Transverse colon (tissue), 4 donors: ENCODE results near the gene ABCC10. TPM values are rescaled to one million over a fixed set of nuclear protein-coding genes. Genes with fewer than 3 reads are reported as not detected.

ENCODE experiments used
- DNase-seq: peaks from one replicate; pipeline ENCODE4 v3.0.0-alpha.2; 2019
- H3K27ac ChIP-seq, 4 donors: fragments of 200-600 bp; sonication (generic); 2 replicates each; pipeline ENCODE4 v1.5.1; 2016 to 2018; ENCODE audit warnings: inconsistent platforms in 4 of 4
- H3K27me3 ChIP-seq: fragments of 200-600 bp; sonication (generic); 2 replicates; pipeline ENCODE4 v1.5.1; 2017; ENCODE audit warnings: inconsistent platforms
- H3K36me3 ChIP-seq, 4 donors: fragments of 200-600 bp; sonication (generic); 2 replicates each; pipeline ENCODE4 v1.5.1; 2017 to 2019; ENCODE audit warnings: inconsistent platforms in 4 of 4
- H3K4me1 ChIP-seq, 4 donors: fragments of 200-600 bp; sonication (generic); 2 replicates each; pipeline ENCODE4 v1.5.1; 2017 to 2020; ENCODE audit warnings: inconsistent platforms in 4 of 4
- H3K4me3 ChIP-seq, 4 donors: fragments of 200-600 bp; sonication (generic); 1 replicate in 1 of 4; 2 replicates in 3 of 4; pipeline versions ENCODE4 v1.5.1 to v1.6.1; 2017 to 2019; ENCODE audit warnings: inconsistent platforms in 4 of 4
- H3K9me3 ChIP-seq, 2 donors: fragments of 200-600 bp; sonication (generic); 2 replicates each; pipeline ENCODE4 v1.5.1; 2017 to 2019; ENCODE audit warnings: inconsistent platforms in 2 of 2
- CTCF ChIP-seq, 5 experiments: fragments of 200-600 bp in 3 of 5; fragments of 450-650 bp in 2 of 5; sonication (generic) in 3 of 5; IDR thresholded peaks; 1 replicate in 2 of 5; 2 replicates in 3 of 5; pipeline ENCODE4 v1.5.1; 2016 to 2017; ENCODE audit warnings: antibody characterized with exemption in 5 of 5, inconsistent platforms in 3 of 5, mild to moderate bottlenecking in 2 of 5, moderate library complexity in 1 of 5
- EP300 ChIP-seq: sonication (generic); formaldehyde crosslinking; IDR thresholded peaks from one replicate; pipeline ENCODE4 v1.6.1; 2017; ENCODE audit warnings: antibody characterized with exemption, low read depth
- POLR2A ChIP-seq: fragments of 450-650 bp; IDR thresholded peaks from one replicate; pipeline ENCODE4 v1.6.1; 2016; ENCODE audit warnings: antibody characterized with exemption, mild to moderate bottlenecking, moderate library complexity
- POLR2AphosphoS5 ChIP-seq, 3 donors: sonication (generic); formaldehyde crosslinking; IDR thresholded peaks; one replicate each; pipeline ENCODE4 v1.6.1; 2016; ENCODE audit warnings: antibody characterized with exemption in 3 of 3
- WGBS, 2 donors: methylation state at CpG; one replicate each; pipeline ENCODE4 v1.1.5; 2018; ENCODE audit warnings: low coverage in 1 of 2; 5-methylcytosine and 5-hydroxymethylcytosine counted together
- in situ Hi-C, 4 donors: fragments of 200-750 bp; cut with MboI; loops; one replicate each; pipeline versions ENCODE4 v1.15.0 to v1.15.1; 2017; ENCODE audit warnings: low sequenced_read_pairs in 3 of 4, low pct_ligation_motif_present in 1 of 4, low pct_unique_long_range_greater_than_20kb in 1 of 4
- intact Hi-C: fragments of 100-400 bp; cut with DNase I; formaldehyde crosslinking; loops from one replicate; pipeline ENCODE4 v1.15.1; 2023; ENCODE audit warnings: low total_unique reads
- total RNA-seq, 4 donors: library from RNA; depleted of rRNA; stranded (reverse); fragments of >200 nt; gene quantifications; one replicate each; pipeline ENCODE4 v1.1.0, GENCODE V29; 2016

Gene ABCC10
- total RNA-seq, 4 donors from 2014 or later = 28.0 to 56.9 (median 33.7) TPM

GRCh38 chr6:43467752-43468151, 40.4 kb downstream of the ABCC10 start:
- in situ Hi-C loops (no loop called here), intact Hi-C loops (no loop called here)
- Histone ChIP-seq H3K27ac (no peak overlapping the region), H3K27me3 (peaks cover 34% of the 10 kb centered on the region), H3K9me3 (no peaks in the 10 kb centered on the region), H3K4me3 (no peak overlapping the region), H3K36me3 (no peaks in the 10 kb centered on the region), H3K4me1 (no peaks in the 10 kb centered on the region)
- TF ChIP-seq EP300 (no peak), POLR2AphosphoS5 (IDR thresholded peaks at IDR 0.05) (no peak), CTCF (IDR thresholded peaks at IDR 0.05) (no peak), POLR2A (no peak)
- 84 to 85% methylated on average over 4 of the region's 4 CpGs for WGBS, 2 donors
- DNase-seq = no peak

- H3K9me3 ChIP-seq = no peaks in the 10 kb centered on the region
- H3K4me1 ChIP-seq = no peaks in the 10 kb centered on the region
- no peak for DNase-seq
- 71 to 78% methylated on average over 1 to 4 of the region's 4 CpGs for WGBS, 2 donors
- peaks cover 29% of the 10 kb centered on the region for H3K27me3 ChIP-seq
- H3K36me3 ChIP-seq = no peaks in the 10 kb centered on the region
- in situ Hi-C loops (no loop called here), intact Hi-C loops (no loop called here)
- H3K27ac ChIP-seq = no peak overlapping the region
- no peak for TF ChIP-seq POLR2A
- TF ChIP-seq CTCF (IDR thresholded peaks at IDR 0.05) = no peak
- TF ChIP-seq POLR2AphosphoS5 (IDR thresholded peaks at IDR 0.05) = no peak
- TF ChIP-seq EP300 = no peak
- no peak overlapping the region for H3K4me3 ChIP-seq
These were observed 40.9 kb downstream of the ABCC10 start for GRCh38 chr6:43468240-43468639.

- no peak for DNase-seq
- in situ Hi-C loops (no loop called here), intact Hi-C loops (no loop called here)
- no peak overlapping the region for H3K4me3 ChIP-seq
- no peaks in the 10 kb centered on the region for H3K4me1 ChIP-seq
- TF ChIP-seq EP300 (no peak), CTCF (IDR thresholded peaks at IDR 0.05) (no peak), POLR2AphosphoS5 (IDR thresholded peaks at IDR 0.05) (no peak), POLR2A (no peak)
- H3K9me3 ChIP-seq = no peaks in the 10 kb centered on the region
- no peak overlapping the region for H3K27ac ChIP-seq
- 83 to 100% methylated on average over 2 to 13 of the region's 13 CpGs for WGBS, 2 donors
- no peaks in the 10 kb centered on the region for H3K36me3 ChIP-seq
- H3K27me3 ChIP-seq = peaks cover 23% of the 10 kb centered on the region
These were observed 41.7 kb downstream of the ABCC10 start for GRCh38 chr6:43468748-43469681.

GRCh38 chr6:43469947-43470346, 42.6 kb downstream of the ABCC10 start:
- intact Hi-C loops = no loop called here
- 90% methylated on average over 7 of the region's 7 CpGs; no CpG with 5 or more reads in 1 of the 2 donors for WGBS, 2 donors
- H3K4me3 ChIP-seq = no peak overlapping the region
- no peak overlapping the region for H3K27ac ChIP-seq
- no peak for DNase-seq
- no peak for TF ChIP-seq POLR2AphosphoS5 (IDR thresholded peaks at IDR 0.05)
- no peak for TF ChIP-seq POLR2A
- no peak for TF ChIP-seq EP300
- peaks cover 19% of the 10 kb centered on the region for H3K27me3 ChIP-seq
- H3K4me1 ChIP-seq = no peaks in the 10 kb centered on the region
- no peaks in the 10 kb centered on the region for H3K9me3 ChIP-seq
- in situ Hi-C loops = no loop called here
- no peaks in the 10 kb centered on the region for H3K36me3 ChIP-seq
